Left lung (tissue), 10 donors: ENCODE results near the gene TSR2. TPM values are rescaled to one million over a fixed set of nuclear protein-coding genes. Genes with fewer than 3 reads are reported as not detected.

ENCODE experiments used
- ATAC-seq: fragments of 200-7000 bp; cut with Tn5 transposase; one replicate; pipeline ENCODE4 v1.9.1; 2020; ENCODE audit warnings: moderate library complexity
- DNase-seq, 4 donors: peaks; one replicate each; pipeline ENCODE4 v3.0.0-alpha.2; 2013 to 2020
- H3K27ac ChIP-seq, 2 donors: fragments of 200-600 bp; sonication (generic) in 1 of 2; one replicate each; pipeline versions ENCODE4 v1.5.0 to v1.8.0; 2020 to 2021
- H3K27me3 ChIP-seq, 2 donors: fragments of 200-600 bp; sonication (generic) in 1 of 2; one replicate each; pipeline versions ENCODE4 v1.5.0 to v1.8.0; 2020 to 2021
- H3K36me3 ChIP-seq, 2 donors: fragments of 200-600 bp; sonication (generic) in 1 of 2; one replicate each; pipeline versions ENCODE4 v1.5.0 to v1.8.0; 2020 to 2021
- H3K4me1 ChIP-seq, 2 donors: fragments of 200-600 bp; one replicate each; pipeline ENCODE4 v1.8.0; 2021
- H3K4me3 ChIP-seq, 2 donors: fragments of 200-600 bp; sonication (generic) in 1 of 2; one replicate each; pipeline versions ENCODE4 v1.5.0 to v1.8.0; 2020 to 2021; ENCODE audit warnings: mild to moderate bottlenecking in 1 of 2
- H3K9me3 ChIP-seq, 2 donors: fragments of 200-600 bp; sonication (generic) in 1 of 2; one replicate each; pipeline versions ENCODE4 v1.5.0 to v1.8.0; 2020 to 2021
- CTCF ChIP-seq, 2 donors: fragments of 200-600 bp; sonication (generic) in 1 of 2; IDR thresholded peaks; one replicate each; pipeline versions ENCODE4 v1.5.0 to v1.8.0; 2021; ENCODE audit warnings: antibody characterized with exemption in 2 of 2
- intact Hi-C, 2 donors: fragments of 100-400 bp; cut with DNase I; formaldehyde crosslinking; loops; one replicate each; pipeline versions ENCODE4 v1.11.2 to v1.14.2; 2022
- polyA plus RNA-seq, 6 donors: library from polyadenylated mRNA; unstranded; fragments of 120-200 nt; gene quantifications; one replicate each; pipeline ENCODE4 v1.2.1, GENCODE V29; 2013; ENCODE audit not compliant: insufficient read length in 6 of 6
- total RNA-seq, 2 donors: library from RNA; stranded (reverse); fragmentation: NEBNext Ultra II Directional; extraction: Animal tissue kit (Norgen Biotek cat#: 25700); gene quantifications; one replicate each; pipeline ENCODE4 v1.2.1, GENCODE V29; 2021
- donor health status: DM: no; HTN: yes; CAD: no.
- donor health status: DM: no; HTN: no; CAD: no.

The TSR2 gene
- total and polyA plus RNA-seq, 8 donors, result 29.0 to 47.2 (median 42.9) TPM

GRCh38 chrX:54449929-54450328, 9.7 kb downstream of the TSR2 start:
- Histone ChIP-seq H3K4me1 (no peaks in the 10 kb centered on the region), H3K36me3 (peaks cover 0 to 11% of the 10 kb centered on the region in 2 donors), H3K27ac (no peak overlapping the region), H3K4me3 (no peak overlapping the region), H3K27me3 (no peaks in the 10 kb centered on the region), H3K9me3 (no peaks in the 10 kb centered on the region)
- DNase-seq, result no peak
- TF ChIP-seq CTCF (IDR thresholded peaks at IDR 0.05), result no peak
- ATAC-seq, result no peak
- intact Hi-C loops, result no loop called here

- no peak for DNase-seq
Measured at GRCh38 chrX:54452920-54453319, 12.7 kb downstream of the TSR2 start.

GRCh38 chrX:54470054-54470760, 30.0 kb downstream of the TSR2 start:
- Histone ChIP-seq H3K36me3 (no peaks in the 10 kb centered on the region), H3K9me3 (no peaks in the 10 kb centered on the region), H3K4me3 (no peak overlapping the region), H3K4me1 (no peaks in the 10 kb centered on the region), H3K27ac (no peak overlapping the region), H3K27me3 (no peaks in the 10 kb centered on the region)
- no peak for TF ChIP-seq CTCF (IDR thresholded peaks at IDR 0.05)
- DNase-seq (no peak), ATAC-seq (no peak)
- intact Hi-C loops, result no loop called here

More at GRCh38 chrX:54452920-54453319, 12.7 kb downstream of the TSR2 start:
- Histone ChIP-seq H3K4me1 (no peaks in the 10 kb centered on the region), H3K9me3 (no peaks in the 10 kb centered on the region), H3K4me3 (no peak overlapping the region), H3K27me3 (no peaks in the 10 kb centered on the region), H3K27ac (no peak overlapping the region), H3K36me3 (no peaks in the 10 kb centered on the region)
- intact Hi-C loops, result no loop called here
- no peak for ATAC-seq
- TF ChIP-seq CTCF (IDR thresholded peaks at IDR 0.05), result no peak

GRCh38 chrX:54473993-54474859, 34.0 kb downstream of the TSR2 start:
- Histone ChIP-seq H3K9me3 (no peaks in the 10 kb centered on the region), H3K27ac (no peak overlapping the region), H3K4me3 (no peak overlapping the region), H3K36me3 (no peaks in the 10 kb centered on the region), H3K27me3 (no peaks in the 10 kb centered on the region), H3K4me1 (no peaks in the 10 kb centered on the region)
- intact Hi-C loops, result no loop called here
- ATAC-seq (no peak), DNase-seq (no peak)
- TF ChIP-seq CTCF (IDR thresholded peaks at IDR 0.05), result no peak
